Gastrocnemius medialis (tissue), 4 donors: ENCODE measurements around the gene ABTB2.

Source experiments
- POLR2A ChIP-seq, 2 donors: fragments of 450-650 bp; IDR thresholded peaks; one replicate each; pipeline ENCODE4 v1.6.1; 2017; ENCODE audit warnings: antibody characterized with exemption in 2 of 2, mild to moderate bottlenecking in 2 of 2, moderate library complexity in 2 of 2
- TF ChIP-seq, protein P1 (sequence below), 5 experiments: fragments of 450-650 bp in 3 of 5; fragments of 200-600 bp in 2 of 5; sonication (generic) in 2 of 5; IDR thresholded peaks in 4 of 5; conservative IDR thresholded peaks in 1 of 5; 1 replicate in 4 of 5; 2 replicates in 1 of 5; pipeline ENCODE4 v1.5.1; 2016 to 2019; ENCODE audit warnings: antibody characterized with exemption in 5 of 5, mild to moderate bottlenecking in 3 of 5, moderate library complexity in 3 of 5

DNA sequence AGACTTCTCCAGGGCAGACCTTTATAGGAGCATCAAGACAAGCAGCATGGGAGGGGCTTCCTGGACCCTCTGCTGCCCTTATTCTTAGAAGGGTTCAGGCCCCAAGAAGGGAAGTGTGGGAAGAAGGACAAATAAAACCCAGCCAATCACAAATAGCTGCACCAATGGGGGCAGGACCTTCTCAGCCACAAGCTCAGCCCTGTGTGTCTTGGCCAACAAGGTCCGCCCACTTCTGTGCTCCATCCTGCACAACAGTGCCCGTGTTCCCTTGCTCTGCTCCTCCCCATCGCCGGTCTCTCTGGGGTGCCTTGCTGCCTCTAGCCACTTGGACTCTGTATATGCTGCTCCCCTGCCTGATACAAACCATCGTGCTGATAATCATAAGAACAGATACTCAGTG, 166.2 kb downstream of the ABTB2 start:
- TF ChIP-seq, protein P1, sequence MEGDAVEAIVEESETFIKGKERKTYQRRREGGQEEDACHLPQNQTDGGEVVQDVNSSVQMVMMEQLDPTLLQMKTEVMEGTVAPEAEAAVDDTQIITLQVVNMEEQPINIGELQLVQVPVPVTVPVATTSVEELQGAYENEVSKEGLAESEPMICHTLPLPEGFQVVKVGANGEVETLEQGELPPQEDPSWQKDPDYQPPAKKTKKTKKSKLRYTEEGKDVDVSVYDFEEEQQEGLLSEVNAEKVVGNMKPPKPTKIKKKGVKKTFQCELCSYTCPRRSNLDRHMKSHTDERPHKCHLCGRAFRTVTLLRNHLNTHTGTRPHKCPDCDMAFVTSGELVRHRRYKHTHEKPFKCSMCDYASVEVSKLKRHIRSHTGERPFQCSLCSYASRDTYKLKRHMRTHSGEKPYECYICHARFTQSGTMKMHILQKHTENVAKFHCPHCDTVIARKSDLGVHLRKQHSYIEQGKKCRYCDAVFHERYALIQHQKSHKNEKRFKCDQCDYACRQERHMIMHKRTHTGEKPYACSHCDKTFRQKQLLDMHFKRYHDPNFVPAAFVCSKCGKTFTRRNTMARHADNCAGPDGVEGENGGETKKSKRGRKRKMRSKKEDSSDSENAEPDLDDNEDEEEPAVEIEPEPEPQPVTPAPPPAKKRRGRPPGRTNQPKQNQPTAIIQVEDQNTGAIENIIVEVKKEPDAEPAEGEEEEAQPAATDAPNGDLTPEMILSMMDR (IDR thresholded peaks at IDR 0.05 in 4 of 5, conservative IDR thresholded peaks at IDR 0.05 in 1 of 5) = no peak
- no peak for TF ChIP-seq POLR2A (IDR thresholded peaks at IDR 0.05)
